ENCODE results near the gene BAMBI. TPM values are rescaled to one million over a fixed set of nuclear protein-coding genes. Genes with fewer than 3 reads are reported as not detected.

BAMBI gene
- total RNA-seq, 2 experiments from 2014 or later, result 2.5 to 2.9 TPM

- ATAC-seq (ENCODE audit: poor library complexity) (no peak), DNase-seq (no peak)
- Histone ChIP-seq H3K27ac (ENCODE audit: low read depth in 1 of 2, low read length in 2 of 2) (no peak overlapping the region), H3K36me3 (ENCODE audit: insufficient read depth, low read length) (no peaks in the 10 kb centered on the region), H3K4me3 (ENCODE audit: low read length) (no peak overlapping the region), H3K4me1 (ENCODE audit: insufficient read depth, low read length) (no peaks in the 10 kb centered on the region), H3K27me3 (ENCODE audit: control insufficient read depth in 1 of 2, insufficient read depth in 2 of 2, low read length in 2 of 2) (no peaks in the 10 kb centered on the region), H3K9me3 (ENCODE audit: control insufficient read depth in 1 of 2, insufficient read depth in 1 of 2, low read length in 2 of 2) (no peaks in the 10 kb centered on the region)
- peaks cover 11% of the 10 kb centered on the region for H3K27me3 Mint-ChIP-seq
- no peaks in the 10 kb centered on the region for H3K4me1 Mint-ChIP-seq (ENCODE audit: low read depth)
- no peak overlapping the region for H3K4me3 Mint-ChIP-seq
- intact Hi-C loops (cut with DNase I, micrococcal nuclease), result no loop called here
- CTCF ChIA-PET, result no interaction called here
- H3K27ac Mint-ChIP-seq, result no peak overlapping the region
- no peaks in the 10 kb centered on the region for H3K36me3 Mint-ChIP-seq (ENCODE audit: low read depth)
- no peak for TF ChIP-seq CTCF (IDR thresholded peaks at IDR 0.05)
- no peaks in the 10 kb centered on the region for H3K9me3 Mint-ChIP-seq
- POLR2A ChIA-PET, result no interaction called here
These were observed 33.0 kb downstream of the BAMBI start for GRCh38 chr10:28710202-28710886.

- Histone ChIP-seq H3K27ac (ENCODE audit: low read depth in 1 of 2, low read length in 2 of 2) (no peak overlapping the region), H3K36me3 (ENCODE audit: insufficient read depth, low read length) (no peaks in the 10 kb centered on the region), H3K4me1 (ENCODE audit: insufficient read depth, low read length) (no peaks in the 10 kb centered on the region), H3K9me3 (ENCODE audit: control insufficient read depth in 1 of 2, insufficient read depth in 1 of 2, low read length in 2 of 2) (no peaks in the 10 kb centered on the region), H3K4me3 (ENCODE audit: low read length) (no peak overlapping the region), H3K27me3 (ENCODE audit: control insufficient read depth in 1 of 2, insufficient read depth in 2 of 2, low read length in 2 of 2) (no peaks in the 10 kb centered on the region)
- POLR2A ChIA-PET, result no interaction called here
- no peaks in the 10 kb centered on the region for H3K9me3 Mint-ChIP-seq
- no peaks in the 10 kb centered on the region for H3K4me1 Mint-ChIP-seq (ENCODE audit: low read depth)
- no peak overlapping the region for H3K27ac Mint-ChIP-seq
- CTCF ChIA-PET, result no interaction called here
- no peaks in the 10 kb centered on the region for H3K36me3 Mint-ChIP-seq (ENCODE audit: low read depth)
- intact Hi-C loops (cut with DNase I, micrococcal nuclease), result no loop called here
- peaks cover 9% of the 10 kb centered on the region for H3K27me3 Mint-ChIP-seq
- H3K4me3 Mint-ChIP-seq, result no peak overlapping the region
- DNase-seq, result no peak
- ATAC-seq (ENCODE audit: poor library complexity), result no peak
- TF ChIP-seq CTCF (IDR thresholded peaks at IDR 0.05), result no peak
These were observed 33.7 kb downstream of the BAMBI start for GRCh38 chr10:28711041-28711440.

- Mint-ChIP-seq H3K27me3 (peaks cover 12% of the 10 kb centered on the region), H3K36me3 (ENCODE audit: low read depth) (no peaks in the 10 kb centered on the region), H3K27ac (no peak overlapping the region), H3K4me3 (no peak overlapping the region), H3K4me1 (ENCODE audit: low read depth) (no peaks in the 10 kb centered on the region), H3K9me3 (no peaks in the 10 kb centered on the region)
- ChIA-PET CTCF (no interaction called here), POLR2A (interaction anchor here (0.6 kb wide), 1 partner anchor 34 kb away, joined by 4 read pairs; no protein-coding TSS in a partner anchor)
- Histone ChIP-seq H3K4me1 (ENCODE audit: insufficient read depth, low read length) (no peaks in the 10 kb centered on the region), H3K4me3 (ENCODE audit: low read length) (no peak overlapping the region), H3K9me3 (ENCODE audit: control insufficient read depth in 1 of 2, insufficient read depth in 1 of 2, low read length in 2 of 2) (no peaks in the 10 kb centered on the region), H3K27ac (ENCODE audit: low read depth in 1 of 2, low read length in 2 of 2) (no peak overlapping the region), H3K36me3 (ENCODE audit: insufficient read depth, low read length) (no peaks in the 10 kb centered on the region), H3K27me3 (ENCODE audit: control insufficient read depth in 1 of 2, insufficient read depth in 2 of 2, low read length in 2 of 2) (no peaks in the 10 kb centered on the region)
- DNase-seq, result no peak
- no peak for ATAC-seq (ENCODE audit: poor library complexity)
- no peak for TF ChIP-seq CTCF (IDR thresholded peaks at IDR 0.05)
- intact Hi-C loops (cut with DNase I, micrococcal nuclease), result no loop called here
These were observed 34.5 kb downstream of the BAMBI start for GRCh38 chr10:28711776-28712175.
